ENCODE data around the gene NFATC3.

The NFATC3 gene

DNA sequence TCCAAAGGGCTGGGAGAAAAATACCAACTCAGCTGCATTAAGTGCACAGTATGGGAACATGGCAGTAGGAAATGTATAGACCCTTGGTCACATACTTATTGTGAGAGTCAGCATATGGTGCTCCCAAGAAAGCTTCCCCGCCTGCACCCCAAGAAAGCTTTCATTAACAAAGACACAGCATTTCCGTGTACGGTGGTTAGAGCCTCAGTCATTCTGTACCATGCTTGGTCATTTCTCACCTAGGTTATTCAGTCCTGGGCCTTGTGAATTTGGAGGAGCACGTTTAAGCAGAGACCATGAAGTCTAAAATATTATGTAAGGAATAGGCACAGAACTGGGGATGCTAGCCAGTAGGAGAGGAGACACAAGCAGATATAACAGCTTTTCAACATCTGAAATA is 94.7 kb downstream of the NFATC3 start:
- H3K4me3 ChIP-seq (ENCODE audit: low read depth, low read length) = no peak overlapping the region

DNA sequence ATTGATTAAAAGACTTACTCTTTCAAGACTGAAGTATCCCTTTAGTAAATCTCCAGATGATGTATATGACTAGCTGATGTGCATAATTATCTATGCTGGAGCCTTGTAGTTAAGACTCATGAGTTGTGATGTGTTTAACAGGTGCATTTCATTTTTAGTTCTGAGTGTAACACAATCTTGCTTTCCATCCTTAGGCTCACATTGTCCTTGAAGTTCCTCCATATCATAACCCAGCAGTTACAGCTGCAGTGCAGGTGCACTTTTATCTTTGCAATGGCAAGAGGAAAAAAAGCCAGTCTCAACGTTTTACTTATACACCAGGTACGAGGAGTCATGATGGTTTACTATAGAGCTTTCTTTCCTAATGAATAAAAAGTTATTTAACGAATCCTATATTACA is 97.9 kb downstream of the NFATC3 start:
- no peak overlapping the region for H3K4me3 ChIP-seq (ENCODE audit: low read depth, low read length)

DNA sequence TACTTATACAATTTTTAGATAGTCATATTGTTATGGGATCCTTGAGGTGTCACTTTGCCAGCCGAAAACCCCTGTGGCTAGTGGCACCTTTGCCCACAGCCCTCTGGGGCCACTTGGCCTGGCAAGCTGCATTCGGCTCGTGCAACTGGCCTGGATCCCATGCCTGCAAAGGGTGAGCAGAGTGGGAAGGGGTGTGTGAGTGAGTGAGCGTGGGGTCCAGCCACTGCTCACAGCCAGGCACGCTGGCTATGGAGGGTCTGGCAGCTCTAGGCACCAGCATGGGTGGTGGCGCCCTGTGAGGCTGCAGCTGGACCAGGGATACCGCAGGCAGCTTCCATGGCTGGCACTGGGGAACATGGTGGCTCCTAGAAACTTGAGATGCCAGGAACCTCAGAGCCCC is 101.7 kb downstream of the NFATC3 start:
- H3K4me3 ChIP-seq (ENCODE audit: low read depth, low read length) = no peak overlapping the region

DNA sequence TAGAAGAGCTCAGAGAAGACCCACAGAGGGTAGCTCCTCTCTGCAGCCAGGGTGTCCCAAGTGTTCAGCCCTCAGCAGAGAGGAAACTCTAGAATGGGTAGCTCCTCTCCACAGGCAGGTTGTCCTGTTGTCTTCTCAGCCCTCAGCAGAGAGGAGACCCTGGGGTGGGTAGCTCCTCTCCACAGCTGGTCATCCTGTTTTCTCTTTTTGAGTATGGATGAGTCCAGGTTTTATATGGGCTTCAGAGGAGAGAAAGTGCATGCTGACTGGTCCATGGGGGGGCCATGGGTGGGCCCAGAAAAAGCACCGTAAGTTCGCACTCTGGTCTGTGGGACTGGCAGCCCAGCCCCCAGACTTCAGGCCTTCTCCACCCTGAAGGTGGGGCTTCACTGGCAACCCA is 102.3 kb downstream of the NFATC3 start:
- H3K4me3 ChIP-seq (ENCODE audit: low read depth, low read length) = no peak overlapping the region

DNA sequence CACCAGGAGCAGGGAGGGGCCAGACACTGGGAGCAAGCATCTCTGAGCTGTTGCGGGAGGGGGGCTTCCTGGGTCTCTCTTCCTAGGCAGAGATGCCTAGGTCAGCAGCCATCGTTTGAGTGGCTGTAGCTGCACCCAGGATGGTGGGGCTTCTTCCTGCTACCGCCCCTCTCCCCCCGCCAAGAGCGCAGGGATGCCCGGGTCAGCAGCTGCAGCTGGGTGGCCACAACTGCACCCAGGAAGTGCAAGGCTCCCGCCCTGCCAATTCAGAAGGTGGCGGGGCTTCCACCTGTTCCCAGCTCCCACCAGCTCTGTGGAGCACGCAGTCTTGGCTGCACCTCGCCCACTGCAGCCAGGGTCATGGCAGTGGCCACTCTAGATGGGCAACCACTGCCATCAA is 103.0 kb downstream of the NFATC3 start:
- no peak overlapping the region for H3K4me3 ChIP-seq (ENCODE audit: low read depth, low read length)

DNA sequence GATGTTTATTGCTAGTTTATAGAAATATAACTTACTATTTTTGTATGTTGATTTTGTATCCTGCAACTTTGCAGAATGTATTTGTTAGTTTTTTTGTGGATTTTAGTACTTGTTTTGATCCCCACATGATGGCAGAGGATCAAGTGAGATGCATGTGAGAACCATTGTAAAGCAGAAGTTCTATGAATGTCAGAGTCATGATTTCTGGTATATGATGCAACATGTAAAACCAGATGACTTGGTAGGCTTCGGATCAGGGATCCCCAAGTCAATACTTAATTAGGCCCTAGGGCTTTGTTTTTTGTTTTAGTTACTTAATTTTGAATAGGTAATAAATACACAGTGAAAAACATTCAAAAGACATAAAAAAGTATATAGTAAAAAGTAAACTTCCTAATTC is 104.9 kb downstream of the NFATC3 start:
- H3K4me3 ChIP-seq (ENCODE audit: low read depth, low read length) = no peak overlapping the region

DNA sequence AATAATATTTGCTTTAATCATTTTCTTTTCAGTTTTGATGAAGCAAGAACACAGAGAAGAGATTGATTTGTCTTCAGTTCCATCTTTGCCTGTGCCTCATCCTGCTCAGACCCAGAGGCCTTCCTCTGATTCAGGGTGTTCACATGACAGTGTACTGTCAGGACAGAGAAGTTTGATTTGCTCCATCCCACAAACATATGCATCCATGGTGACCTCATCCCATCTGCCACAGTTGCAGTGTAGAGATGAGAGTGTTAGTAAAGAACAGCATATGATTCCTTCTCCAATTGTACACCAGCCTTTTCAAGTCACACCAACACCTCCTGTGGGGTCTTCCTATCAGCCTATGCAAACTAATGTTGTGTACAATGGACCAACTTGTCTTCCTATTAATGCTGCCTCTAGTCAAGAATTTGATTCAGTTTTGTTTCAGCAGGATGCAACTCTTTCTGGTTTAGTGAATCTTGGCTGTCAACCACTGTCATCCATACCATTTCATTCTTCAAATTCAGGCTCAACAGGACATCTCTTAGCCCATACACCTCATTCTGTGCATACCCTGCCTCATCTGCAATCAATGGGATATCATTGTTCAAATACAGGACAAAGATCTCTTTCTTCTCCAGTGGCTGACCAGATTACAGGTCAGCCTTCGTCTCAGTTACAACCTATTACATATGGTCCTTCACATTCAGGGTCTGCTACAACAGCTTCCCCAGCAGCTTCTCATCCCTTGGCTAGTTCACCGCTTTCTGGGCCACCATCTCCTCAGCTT is 105.8 kb downstream of the NFATC3 start:
- no peak overlapping the region for H3K4me3 ChIP-seq (ENCODE audit: low read depth, low read length)

DNA sequence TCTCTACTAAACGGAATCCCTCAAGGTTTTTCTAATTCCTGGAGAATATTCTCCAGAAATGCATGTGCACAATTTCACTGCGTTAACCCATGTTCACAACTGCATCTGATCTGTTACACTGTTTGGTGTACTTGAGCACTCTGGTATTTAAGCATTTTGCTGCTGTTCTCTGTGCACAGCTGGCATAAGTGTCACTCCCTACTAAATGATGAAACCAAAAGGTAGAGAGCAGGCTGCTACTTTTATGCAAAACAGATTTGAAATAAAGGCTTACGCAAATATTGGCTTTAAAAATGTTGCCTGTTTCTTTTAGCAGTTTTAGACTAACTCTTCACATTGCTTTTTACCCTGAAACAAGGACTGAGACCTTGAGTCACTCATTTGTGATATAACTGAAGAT is 109.1 kb downstream of the NFATC3 start:
- no peak overlapping the region for H3K4me3 ChIP-seq (ENCODE audit: low read depth, low read length)

DNA sequence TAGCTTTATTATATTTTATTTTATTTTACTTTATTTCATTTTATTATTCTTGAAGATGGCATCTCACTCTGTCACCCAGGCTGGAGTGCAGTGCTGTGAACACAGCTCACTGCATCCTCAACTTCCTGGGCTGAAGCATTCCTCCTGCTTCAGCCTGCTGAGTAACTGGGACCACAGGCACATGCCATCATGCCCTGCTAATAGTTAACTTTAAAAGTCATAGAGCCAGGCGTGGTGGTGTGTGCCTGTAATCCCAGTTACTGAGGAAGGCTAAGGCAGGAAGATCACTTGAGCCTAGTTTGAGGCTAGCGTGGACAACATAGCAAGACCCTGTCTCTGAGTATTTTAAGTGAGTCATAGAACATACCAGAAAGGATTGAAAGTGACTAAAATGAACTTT is 112.1 kb downstream of the NFATC3 start:
- H3K4me3 ChIP-seq (ENCODE audit: low read depth, low read length) = no peak overlapping the region

DNA sequence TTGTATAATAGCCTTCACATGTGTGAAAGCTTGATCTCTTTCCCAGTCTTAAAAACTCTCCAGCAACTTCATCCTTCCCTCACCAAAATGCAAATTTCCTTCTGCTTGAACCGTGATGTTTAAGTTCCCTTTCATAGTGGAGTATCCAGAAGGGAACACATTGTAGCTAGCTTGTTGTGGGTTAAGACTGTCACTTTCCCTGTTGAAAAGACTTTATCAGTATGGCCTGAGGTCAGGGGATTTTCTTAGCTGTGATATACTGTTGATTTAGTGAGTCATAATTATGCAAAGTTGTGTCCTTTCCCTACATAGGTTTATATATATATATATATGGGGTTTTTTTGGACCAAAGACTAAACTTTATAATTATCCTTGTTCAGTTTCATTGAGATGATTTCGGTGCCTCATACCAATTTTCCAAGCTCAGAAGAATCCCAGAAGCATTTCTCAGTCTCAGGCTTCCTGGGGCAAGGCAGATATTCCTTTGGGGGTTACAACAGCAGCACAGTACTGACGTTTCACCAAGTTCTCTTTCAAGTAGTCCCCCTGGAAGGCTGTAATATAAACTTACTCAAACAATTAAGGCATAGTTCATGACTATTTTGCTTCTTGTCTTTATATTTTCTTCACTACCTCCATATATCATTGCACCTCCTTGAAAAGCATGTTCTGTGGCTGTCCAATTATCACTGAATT is 115.1 kb downstream of the NFATC3 start:
- no peak overlapping the region for H3K4me3 ChIP-seq (ENCODE audit: low read depth, low read length)

DNA sequence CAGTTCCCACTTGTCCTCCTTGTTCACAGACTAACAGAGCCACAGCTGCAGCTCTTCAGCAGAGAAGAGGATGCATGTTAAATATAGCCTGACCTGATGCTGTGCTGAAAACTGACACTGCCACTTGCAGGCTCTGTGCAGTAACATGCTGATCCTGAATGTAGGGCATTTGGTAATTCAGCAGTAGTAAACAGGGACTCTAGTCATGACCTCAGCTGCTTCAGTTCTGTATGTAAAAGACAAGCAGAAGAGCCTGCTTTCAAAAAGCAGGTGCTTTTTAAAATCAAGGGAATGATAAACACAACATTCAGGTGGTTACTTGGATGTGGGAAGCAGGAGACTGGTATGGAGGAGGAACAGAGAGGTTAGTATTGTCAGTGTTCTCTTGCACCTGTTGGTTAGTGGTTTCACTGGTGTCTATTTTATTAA is 116.9 kb downstream of the NFATC3 start:
- no peak overlapping the region for H3K4me3 ChIP-seq (ENCODE audit: low read depth, low read length)

DNA sequence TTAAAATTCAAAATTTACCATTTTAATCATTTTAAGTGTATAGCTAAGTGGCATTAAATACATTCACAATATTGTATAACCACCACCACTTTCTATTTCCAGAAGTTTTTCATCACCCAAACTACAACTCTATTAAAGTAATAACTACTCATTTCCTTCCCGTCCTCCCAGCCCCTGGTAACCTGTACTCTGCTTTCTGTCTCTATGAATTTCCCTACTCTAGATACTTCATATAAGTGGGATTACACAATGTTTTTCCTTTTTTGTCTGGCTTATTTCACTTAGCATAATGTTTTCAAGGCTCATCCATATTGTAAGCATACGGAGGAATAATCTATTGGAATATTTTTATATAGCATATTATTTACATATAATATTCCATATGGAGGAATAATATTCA is 121.1 kb downstream of the NFATC3 start:
- H3K4me3 ChIP-seq (ENCODE audit: low read depth, low read length) = no peak overlapping the region

DNA sequence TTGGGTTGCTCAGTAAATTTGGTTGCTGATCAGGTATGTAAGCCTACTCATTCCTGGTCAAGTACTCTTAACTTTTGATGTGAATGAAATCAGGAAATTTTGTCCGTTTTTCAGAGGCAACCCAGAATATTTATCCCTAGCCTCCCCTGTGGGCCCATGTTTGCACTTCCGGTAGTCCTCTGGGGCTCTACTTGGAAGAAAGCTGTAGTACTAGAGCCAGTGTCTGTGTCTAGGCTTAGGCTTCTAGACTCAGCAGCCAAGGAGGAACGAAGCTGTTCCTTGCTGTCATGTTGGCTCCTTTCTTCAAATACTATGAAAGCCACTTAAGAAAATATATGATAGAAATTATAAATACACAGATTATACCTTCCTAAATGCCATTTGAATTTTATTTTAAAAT is 129.6 kb downstream of the NFATC3 start:
- no peak overlapping the region for H3K4me3 ChIP-seq (ENCODE audit: low read depth, low read length)

DNA sequence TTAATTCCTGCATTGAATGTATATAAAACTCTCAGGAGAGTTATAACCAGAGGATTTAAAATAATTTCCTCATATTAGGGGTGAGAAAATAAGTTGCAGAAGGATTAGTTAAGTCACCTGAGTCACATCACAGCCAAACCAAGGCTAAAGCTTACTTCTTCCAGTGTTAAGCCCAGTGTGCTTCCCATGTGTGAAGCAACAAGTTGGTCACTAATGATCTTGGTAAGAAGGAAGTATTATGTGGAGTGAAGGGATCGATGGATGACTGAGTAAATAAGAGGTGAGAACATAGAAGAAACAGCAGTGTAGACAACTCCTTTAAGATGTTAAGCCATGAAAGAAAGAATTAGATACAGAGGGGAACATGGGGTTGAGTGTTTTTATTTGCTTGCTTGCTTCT is 130.1 kb downstream of the NFATC3 start:
- H3K4me3 ChIP-seq (ENCODE audit: low read depth, low read length) = no peak overlapping the region

DNA sequence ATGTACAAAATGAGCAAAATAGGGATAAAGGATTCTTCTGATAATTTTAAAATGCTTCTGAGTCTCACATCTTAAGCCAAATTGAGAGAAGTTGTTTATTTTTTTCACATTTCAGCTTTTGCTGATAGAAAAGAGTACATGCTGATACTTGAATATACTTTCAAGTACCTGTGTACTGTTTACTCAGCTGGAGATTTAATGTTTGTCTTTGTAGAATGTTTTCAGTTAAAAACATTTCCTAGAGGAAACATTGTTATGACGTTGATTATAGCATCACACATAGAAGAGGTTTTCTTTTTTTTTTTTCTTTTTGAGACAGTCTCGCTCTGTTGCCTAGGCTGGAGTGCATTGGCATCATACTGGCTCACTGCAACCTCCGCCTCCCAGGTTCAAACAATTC is 131.1 kb downstream of the NFATC3 start:
- H3K4me3 ChIP-seq (ENCODE audit: low read depth, low read length) = no peak overlapping the region

DNA sequence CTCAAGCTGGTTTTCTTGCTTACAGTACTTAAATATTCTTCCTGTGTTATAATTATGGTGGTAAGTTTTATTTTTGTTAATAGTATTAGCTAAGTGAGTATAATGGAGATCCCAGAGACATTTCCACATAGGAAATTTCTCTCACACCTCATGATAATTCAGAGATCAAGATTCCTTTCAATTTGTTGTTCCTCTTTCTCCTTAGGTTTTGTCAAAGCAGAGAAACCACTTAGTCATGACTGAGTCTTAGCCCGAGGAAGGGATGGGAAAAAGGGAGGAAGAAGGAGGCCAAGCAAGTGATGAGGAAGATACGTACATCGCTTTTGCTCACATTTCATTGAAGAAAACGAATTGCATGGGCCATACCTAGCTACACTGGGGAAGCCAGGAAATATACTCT is 132.3 kb downstream of the NFATC3 start:
- H3K4me3 ChIP-seq (ENCODE audit: low read depth, low read length) = no peak overlapping the region

DNA sequence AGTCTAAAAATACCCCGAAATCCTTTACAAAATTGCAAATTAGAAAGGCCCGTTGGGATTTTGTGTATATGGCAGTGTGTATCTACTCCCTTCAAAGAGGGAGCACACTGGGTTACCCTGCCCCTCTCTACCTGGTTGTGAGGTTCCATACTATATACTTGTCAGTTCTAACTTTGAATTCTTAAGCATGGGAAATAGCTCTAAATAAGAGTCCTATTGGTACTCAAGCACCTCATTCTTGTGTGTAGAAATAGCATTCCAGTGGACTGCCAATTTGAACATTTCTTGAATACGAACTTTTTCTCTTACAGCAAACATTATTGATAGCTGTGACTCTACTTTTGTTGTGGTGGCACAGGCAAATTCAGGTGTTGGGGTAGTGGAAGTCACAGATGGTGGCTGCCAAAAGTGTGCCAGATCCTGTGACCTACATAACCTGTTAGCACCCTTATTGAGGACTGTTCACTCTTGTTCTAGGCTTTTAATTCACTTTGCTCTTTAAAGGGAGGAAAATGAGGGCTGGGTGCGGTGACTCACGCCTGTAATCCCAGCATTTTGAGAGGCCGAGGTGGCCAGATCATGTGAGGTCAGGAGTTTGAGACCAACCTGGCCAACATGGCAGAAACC is 134.7 kb downstream of the NFATC3 start:
- H3K4me3 ChIP-seq (ENCODE audit: low read depth, low read length) = no peak overlapping the region

DNA sequence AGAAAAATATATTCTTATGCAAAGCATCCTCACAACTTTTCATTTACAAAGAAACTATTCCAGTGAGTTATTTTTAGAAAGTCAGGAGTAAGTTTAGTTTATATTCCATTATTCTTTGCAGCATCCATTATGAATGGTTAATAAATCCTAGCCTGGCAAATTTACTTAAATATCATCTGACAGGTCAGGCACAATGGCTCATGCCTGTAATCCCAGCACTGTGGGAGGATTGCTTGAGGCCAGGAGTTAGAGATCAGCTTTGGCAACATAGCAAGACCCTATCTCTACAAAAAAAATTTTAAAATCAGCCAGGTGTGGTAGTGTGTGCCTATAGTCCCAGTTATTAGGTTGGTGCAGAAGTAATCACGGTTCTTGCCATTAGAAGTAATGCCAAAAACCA is 137.9 kb downstream of the NFATC3 start:
- H3K4me3 ChIP-seq (ENCODE audit: low read depth, low read length) = no peak overlapping the region

DNA sequence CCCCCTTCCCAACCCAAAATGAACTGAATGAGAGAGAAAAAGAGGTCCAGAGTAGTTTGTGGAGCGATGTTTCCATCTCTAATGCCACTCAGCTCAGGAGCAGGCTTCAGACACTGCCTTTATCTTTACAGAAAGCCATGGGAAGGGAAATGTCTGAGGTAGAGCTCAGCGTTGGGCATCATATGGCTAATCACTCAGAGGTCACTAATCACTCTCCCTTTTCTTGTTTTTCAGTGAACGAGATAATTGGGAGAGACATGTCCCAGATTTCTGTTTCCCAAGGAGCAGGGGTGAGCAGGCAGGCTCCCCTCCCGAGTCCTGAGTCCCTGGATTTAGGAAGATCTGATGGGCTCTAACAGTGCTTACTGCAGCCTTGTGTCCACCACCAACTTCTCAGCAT is 140.9 kb downstream of the NFATC3 start:
- H3K4me3 ChIP-seq (ENCODE audit: low read depth, low read length) = no peak overlapping the region

DNA sequence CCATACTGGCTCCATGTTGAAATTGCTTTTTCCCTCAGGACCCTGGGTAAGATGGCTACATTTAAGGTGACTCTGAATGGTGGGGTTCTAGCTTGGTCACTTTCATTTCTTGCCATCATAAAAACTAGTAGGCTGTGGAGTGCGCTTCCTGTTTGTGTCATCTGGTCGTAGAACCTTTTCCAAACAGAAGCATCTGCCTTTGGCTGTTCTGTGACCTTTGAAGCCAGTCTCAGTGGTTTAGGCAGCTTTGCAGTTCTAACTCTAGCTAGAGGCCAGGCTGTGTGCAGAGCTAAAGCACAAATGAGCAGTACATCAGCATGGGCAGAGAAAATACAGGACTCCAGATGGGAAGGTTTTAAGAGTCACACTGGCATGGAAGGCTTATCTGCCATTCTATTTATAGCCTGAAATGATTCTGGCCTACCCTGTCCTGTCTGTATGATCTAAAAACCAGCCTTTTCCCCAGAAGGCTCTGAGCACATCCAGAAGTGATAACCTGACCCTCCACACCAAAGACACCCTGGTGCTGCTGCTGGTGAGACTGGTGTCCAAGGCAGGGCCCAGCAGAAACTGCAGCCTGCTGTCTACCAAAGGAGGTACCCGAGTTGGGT is 142.1 kb downstream of the NFATC3 start:
- H3K4me3 ChIP-seq (ENCODE audit: low read depth, low read length) = no peak overlapping the region

DNA sequence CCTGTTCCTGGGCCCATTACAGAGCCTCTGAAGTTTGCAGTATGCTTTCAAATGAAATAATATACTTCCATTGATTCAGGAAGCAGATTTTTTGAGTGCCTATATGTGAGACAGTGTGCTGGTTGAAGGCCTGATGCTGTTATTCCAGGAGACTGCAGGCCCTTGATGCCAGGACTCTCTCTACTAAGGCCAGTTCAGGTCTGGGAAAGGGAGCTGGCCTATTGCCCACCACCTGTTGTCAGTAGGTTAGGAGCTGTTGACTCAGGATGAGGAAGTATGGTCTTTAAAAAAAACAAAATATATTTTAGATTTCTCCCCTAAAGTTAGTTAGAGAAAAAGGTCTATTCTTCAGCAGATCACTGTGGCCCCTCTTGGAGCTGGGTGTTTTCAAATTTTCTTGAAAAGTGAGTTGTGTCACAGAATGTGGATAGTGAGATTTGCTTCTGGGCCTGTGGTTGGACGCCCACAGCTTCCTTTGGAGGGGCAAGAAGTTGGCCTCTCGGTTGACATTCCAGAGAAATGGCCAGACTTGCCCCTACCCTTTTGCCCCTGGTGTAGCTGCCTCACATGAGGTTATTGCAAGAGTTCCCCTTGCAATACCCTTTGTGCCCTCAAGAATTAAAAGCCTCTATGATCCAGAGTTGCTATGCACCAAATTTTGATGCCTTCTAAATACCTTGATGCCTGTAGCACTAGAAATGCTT is 142.8 kb downstream of the NFATC3 start:
- H3K4me3 ChIP-seq (ENCODE audit: low read depth, low read length) = no peak overlapping the region

Data from iPS-11a (cell line).